ENCODE measurements around the gene PTPN4.
A peak's percentile ranks its signal among the peaks of the same experiment; 100 is the strongest.

PTPN4 gene

GRCh38 chr2:119731983-119732382 is 27.7 kb upstream of the PTPN4 start:
- DNase-seq (ENCODE audit: low read depth in 2 of 2), result no peak

DNA sequence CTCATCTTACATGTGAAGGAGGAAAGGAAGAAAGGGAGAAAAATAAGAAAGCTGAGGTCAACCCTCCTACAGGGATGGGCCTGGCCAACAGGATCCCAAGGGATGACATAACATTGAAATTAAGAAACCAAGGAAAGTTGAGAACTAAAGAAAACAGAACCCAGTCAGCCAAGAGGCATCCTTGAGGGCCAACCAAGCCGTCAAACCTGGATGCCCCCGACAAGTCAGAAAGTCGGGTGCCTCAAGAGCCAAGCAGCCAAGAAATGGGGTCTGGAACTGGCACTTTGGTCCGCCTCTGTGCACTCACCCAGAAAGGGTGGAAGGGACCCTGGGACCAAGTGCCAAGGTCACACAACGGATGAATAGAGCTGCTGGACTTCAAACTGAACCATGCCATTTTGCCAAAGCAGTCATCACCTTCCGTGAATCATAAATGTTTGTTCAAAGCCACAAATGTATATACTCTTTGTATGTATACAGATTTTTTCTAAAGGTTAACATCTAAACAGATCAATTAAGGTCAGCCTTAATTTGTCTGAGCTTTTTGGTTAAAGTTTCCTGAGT is 27.0 kb upstream of the PTPN4 start:
- DNase-seq (ENCODE audit: low read depth in 2 of 2), result no peak

DNA sequence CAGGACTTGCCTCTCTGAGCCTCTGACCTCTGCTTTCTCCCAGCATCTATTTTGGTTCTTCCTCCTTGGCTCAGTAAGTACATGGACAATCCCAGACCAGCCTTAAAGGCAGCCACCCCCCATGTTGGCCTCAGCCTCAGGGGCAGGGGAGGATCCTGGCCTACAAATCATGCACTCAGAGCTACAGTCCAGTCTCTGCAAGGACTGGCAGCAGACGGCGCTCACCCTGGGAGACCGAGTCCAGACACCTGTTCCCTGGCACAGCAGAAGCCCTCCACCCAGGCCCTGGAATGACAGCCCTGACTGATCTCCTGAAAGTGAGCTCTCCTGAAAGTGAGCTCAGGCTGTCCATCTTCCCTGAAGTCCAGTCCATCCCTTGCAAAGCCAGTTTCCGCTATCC is 25.7 kb upstream of the PTPN4 start:
- no peak for DNase-seq (ENCODE audit: low read depth in 2 of 2)

DNA sequence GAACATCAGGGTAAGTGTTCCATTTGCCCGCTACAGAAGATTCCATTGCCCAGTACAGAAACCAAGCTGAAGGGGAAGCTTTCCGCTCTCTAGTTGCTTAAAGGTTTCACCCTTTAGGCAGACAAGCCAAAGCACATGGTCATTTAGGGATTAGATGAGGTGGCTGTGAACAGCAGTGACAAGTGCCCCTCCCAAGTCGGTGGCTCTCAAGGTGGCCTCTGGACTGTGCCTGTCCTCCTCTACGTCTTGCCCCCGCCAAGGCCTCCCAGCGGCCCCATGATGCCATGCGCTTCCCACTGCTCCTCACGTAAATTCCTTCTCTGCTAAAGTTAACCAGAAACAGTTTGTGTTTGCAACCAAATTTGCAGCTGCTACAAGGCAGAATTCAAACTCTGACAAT is 24.2 kb upstream of the PTPN4 start:
- DNase-seq (ENCODE audit: low read depth in 2 of 2), result no peak

DNA sequence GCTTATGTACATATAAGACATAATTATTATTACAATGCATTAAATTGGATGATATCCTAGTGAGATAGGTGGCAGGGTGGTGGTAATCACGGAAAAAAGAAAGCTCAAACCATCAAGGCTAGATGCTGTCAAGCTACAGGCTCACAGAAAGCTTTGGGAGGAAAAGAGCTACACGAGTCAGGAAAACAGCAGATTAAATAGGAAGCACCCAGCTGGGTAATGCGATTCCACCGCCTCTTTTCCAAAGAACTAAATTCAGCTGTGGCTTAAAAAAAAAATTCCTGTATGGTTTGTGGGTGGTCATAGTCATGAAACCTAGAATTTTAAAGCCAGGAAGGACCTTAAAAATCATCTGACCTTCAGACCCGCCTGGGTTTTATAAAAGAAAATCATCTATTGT is 23.7 kb upstream of the PTPN4 start:
- no peak for DNase-seq (ENCODE audit: low read depth in 2 of 2)

DNA sequence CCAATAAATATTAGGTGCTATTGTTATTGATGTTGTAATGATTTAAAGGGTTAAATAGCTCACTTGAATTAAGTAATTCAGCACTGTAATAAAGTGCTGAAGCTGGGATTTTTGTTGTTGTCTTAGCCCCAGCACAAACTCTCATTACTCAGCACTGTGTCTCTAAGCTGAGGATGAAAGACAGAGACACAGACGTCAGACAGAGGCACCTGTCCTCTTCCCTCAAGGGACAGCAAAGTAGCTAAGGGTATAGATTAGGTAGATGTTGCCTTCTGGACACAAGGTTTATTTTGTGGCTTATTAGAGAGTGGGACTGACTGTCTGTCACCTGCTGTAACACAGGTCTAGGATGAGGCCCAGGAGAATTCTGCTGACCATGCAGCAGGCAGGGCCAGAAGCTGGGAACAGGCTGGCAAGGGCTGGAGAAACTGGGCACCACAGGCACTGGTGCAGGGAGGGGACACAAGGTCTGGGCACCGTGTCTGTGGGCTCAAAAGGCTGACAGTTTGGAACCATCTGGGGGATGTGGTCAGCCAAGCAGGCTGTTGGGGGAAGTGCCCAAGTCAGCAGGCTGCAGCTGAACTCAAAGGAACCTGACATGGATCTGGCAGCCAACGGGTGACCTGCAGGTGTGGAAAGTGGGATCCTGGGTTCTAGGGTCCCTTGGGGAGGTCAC is 20.0 kb upstream of the PTPN4 start:
- DNase-seq (ENCODE audit: low read depth in 2 of 2), result no peak

DNA sequence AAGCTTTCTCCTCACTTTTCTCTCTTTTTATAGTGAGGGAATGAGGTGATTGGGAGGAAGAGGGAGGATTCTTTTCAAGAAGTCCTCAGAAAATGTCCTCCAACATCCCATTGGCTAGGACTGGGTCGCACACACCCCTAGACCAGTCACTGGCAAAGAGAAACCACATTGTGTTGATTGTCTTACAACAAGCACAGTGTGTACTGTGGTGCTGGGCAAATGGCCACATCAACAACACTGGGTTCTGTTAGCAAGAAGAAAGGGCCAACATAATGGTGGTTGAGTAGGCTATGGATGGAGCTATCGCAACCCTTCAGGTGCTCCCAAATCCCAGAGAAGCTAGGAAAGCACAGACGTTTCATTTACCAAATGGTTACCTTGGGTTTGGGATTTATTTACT is 18.7 kb upstream of the PTPN4 start:
- no peak for DNase-seq (ENCODE audit: low read depth in 2 of 2)

DNA sequence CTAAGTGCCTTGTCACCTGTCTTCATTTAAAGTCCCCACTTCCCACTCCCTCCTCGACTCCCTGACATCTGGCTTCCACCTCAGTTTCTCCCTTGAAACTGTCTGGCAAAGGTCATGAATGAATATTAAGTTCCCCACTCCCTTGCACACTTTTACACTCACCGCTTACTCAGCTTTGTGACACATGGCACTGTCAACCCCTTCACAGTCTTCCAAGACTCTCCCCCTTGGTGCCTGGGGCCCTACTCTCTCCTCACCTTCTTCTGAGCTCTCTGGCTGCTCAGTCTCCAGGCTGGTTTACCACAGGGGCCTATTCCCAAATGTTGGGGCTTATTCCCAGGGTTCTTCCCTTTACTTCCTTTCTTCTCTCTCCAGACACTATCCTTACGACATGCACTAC is 17.9 kb upstream of the PTPN4 start:
- DNase-seq (ENCODE audit: low read depth in 2 of 2), result no peak

GRCh38 chr2:119744335-119744939 is 15.3 kb upstream of the PTPN4 start:
- no peak for DNase-seq (ENCODE audit: low read depth in 2 of 2)

DNA sequence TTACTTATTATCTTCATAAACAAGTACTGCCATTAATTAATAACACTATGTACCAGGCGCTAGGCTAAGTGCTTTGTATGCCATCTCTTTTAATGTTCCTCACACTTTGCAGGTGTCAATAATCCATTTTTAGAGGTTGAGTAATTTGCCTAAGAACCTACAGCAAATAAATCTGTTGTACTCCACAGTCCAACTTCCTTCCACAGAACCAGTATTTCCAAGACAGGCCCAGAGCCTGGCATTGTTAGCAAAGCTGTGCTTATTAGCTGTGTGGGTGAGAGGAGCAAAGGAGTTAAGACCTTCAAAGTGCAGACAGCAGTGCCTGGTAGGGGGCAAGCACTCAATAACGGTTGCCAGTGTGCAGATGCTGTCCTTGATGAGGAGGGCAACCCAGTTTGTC is 14.2 kb upstream of the PTPN4 start:
- DNase-seq (ENCODE audit: low read depth in 2 of 2), result no peak

- DNase-seq (ENCODE audit: low read depth in 2 of 2), result no peak
Measured at GRCh38 chr2:119746836-119747686, 12.7 kb upstream of the PTPN4 start.

DNA sequence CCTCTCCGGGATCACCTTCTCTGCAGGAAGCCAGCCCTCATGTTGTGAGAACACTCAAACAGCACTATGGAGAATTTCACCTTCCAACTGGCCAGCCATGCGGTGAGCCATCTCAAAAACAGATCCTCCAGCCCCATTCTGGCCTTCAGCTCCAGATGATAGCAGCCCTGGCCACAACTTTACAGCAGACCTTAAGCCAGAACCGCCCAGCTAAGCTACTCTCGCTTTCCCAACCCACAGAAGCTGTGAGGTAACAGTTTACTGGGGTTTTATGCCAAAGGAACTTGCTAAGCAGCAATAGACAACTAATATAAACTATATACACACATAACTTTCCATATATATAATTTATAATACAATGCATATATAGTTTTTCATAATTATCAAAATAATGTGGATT is 11.6 kb upstream of the PTPN4 start:
- DNase-seq (ENCODE audit: low read depth in 2 of 2), result no peak

GRCh38 chr2:119749477-119750012 is 10.2 kb upstream of the PTPN4 start:
- DNase-seq (ENCODE audit: low read depth in 2 of 2), result no peak

DNA sequence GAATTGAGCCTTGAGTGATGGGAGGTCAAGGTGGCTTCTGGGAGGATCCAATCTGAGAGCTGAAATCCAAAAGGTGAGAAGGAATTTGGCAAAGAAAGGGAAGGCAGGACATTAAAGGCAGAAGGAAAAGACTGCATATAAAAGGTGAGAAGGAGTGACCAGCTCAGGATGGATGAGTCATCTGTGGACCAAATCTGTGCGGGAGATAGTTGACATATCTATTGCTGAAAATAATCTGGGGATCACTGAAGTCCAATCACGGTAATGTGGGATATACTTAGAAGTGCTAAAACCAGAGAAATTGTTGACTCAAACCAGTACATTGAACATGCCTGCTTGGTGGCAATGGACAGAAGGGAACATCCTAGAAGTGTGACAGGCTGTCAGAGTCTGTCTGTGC is 8.0 kb upstream of the PTPN4 start:
- DNase-seq (ENCODE audit: low read depth in 2 of 2), result no peak

- no peak for DNase-seq (ENCODE audit: low read depth in 2 of 2)
Measured at GRCh38 chr2:119753041-119753929, 6.4 kb upstream of the PTPN4 start.

- DNase-seq (ENCODE audit: low read depth in 2 of 2), result no peak
Measured at GRCh38 chr2:119753930-119754321, 5.8 kb upstream of the PTPN4 start.

- no peak for DNase-seq (ENCODE audit: low read depth in 2 of 2)
Measured at GRCh38 chr2:119755906-119756305, 3.8 kb upstream of the PTPN4 start.

- peak; percentile 22 to 39 for DNase-seq (ENCODE audit: low read depth in 2 of 2)
Measured at GRCh38 chr2:119756837-119757236, 2.9 kb upstream of the PTPN4 start.

DNA sequence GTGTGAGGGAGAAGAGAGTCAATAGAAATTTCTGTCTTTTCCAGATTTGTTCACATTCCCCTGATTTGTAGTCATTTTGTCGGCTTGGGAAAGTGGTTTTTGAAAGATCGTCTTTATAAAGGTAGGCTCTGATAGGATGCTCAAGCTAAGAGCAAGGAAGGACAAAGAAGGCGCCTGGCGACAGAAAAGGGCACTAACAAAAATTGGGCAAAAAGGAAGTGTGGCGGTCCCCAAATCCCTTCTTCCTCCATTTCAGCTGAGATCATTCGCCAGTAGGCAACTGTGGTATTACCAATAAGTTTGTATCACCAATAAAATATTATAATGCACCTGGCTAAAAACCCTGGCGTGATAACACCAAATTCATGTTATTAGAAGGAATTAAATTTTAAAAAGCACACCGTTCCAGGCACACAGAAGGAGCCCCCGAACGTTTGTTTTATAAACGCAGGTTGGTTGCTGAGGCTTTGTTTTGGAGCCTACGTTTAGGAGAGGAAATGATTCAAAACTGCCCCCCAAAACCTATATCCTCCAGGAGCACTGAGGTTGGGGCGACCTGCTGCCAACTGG is 756 bp upstream of the PTPN4 start:
- no peak for DNase-seq (ENCODE audit: low read depth in 2 of 2)

DNA sequence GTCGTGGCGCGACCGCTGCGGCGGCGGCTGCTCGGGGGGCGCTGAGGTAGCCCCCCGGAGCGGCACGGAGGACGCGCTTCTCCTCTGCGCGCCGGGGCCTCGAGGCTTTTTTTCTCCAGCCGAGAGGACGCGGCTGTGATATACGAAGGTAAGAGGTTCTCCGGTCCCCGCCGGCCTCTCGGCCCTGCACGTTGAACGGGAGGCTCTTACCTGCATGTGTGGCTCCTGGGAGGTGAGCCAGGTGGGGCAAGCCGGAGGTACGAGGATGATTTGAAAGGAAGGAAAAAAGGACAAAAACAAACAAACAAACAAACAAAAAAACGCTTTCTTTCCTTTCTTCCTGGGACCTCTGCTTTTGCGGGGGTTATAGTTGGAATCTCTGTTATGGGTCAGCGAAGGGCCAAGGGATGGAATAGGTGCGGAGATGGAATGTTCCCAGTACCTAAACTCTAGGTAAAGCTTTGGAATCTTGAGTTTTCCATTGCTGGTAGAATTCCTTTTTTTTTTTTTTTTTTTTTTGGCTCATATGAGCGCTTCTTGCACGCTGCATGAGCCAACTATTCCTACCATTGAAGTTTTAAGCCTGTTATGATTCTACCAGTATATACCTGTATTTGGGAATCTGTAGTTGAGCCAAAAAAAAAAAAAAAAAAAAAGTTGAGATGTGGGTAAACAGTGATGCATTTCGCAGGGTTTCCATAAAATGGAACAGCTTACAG is 674 bp downstream of the PTPN4 start:
- peak in 1 of 2 donors; percentile 20 for DNase-seq (ENCODE audit: low read depth in 2 of 2)

- DNase-seq (ENCODE audit: low read depth in 2 of 2), result no peak
Measured at GRCh38 chr2:119760956-119761275, 1.2 kb downstream of the PTPN4 start.

All from stimulated activated CD8-positive, alpha-beta memory T cell treated with anti-CD3 and anti-CD28 coated beads, Interleukin-2, amount 100 ng/mL, for 48 hours (primary cell).